Astrocyte (in vitro differentiated cells and primary cell): Measurements from ENCODE around the gene AMER2. TPM values are rescaled to one million over a fixed set of nuclear protein-coding genes. Genes with fewer than 3 reads are reported as not detected.
A peak's percentile ranks its signal among the peaks of the same experiment; 100 is the strongest.

Experiments
- DNase-seq: peaks from one replicate; pipeline ENCODE4 v3.0.0-alpha.2; 2010; ENCODE audit warnings: low read depth
- FAIRE-seq: peaks from 2 replicates; lab custom pipeline; 2011; peaks lifted over from hg19 to GRCh38; lab: Jason Lieb, UNC
- H2AFZ ChIP-seq: 2 replicates; pipeline ENCODE4 v1.6.0; 2012; ENCODE audit warnings: low read depth, low read length, inconsistent platforms
- H3K27ac ChIP-seq: 2 replicates; pipeline ENCODE4 v1.5.1; 2011; ENCODE audit warnings: low read depth, low read length, inconsistent platforms
- H3K27me3 ChIP-seq: 2 replicates; pipeline ENCODE4 v1.6.0; 2011; ENCODE audit warnings: low read length, inconsistent platforms; ENCODE audit not compliant: insufficient read depth
- H3K36me3 ChIP-seq: 2 replicates; pipeline ENCODE4 v1.5.1; 2011; ENCODE audit warnings: low read length, inconsistent platforms; ENCODE audit not compliant: insufficient read depth
- H3K4me1 ChIP-seq: 2 replicates; pipeline ENCODE4 v1.5.1; 2011; ENCODE audit warnings: low read length, inconsistent platforms; ENCODE audit not compliant: insufficient read depth
- H3K4me2 ChIP-seq: 2 replicates; pipeline ENCODE4 v1.6.0; 2012; ENCODE audit warnings: low read length, inconsistent platforms
- H3K4me3 ChIP-seq: 2 replicates; pipeline ENCODE4 v1.5.1; 2011; ENCODE audit warnings: low read depth, mild to moderate bottlenecking, low read length, inconsistent platforms; ENCODE audit not compliant: insufficient read depth
- H3K79me2 ChIP-seq: 2 replicates; pipeline ENCODE4 v1.6.0; 2012; ENCODE audit warnings: mild to moderate bottlenecking, low read length, inconsistent platforms; ENCODE audit not compliant: insufficient read depth
- H3K9ac ChIP-seq: 2 replicates; pipeline ENCODE4 v1.6.0; 2012; ENCODE audit warnings: mild to moderate bottlenecking, low read length, inconsistent platforms
- H3K9me3 ChIP-seq: 2 replicates; pipeline ENCODE4 v1.5.1; 2012; ENCODE audit warnings: low read depth, mild to moderate bottlenecking, low read length, inconsistent platforms; ENCODE audit not compliant: insufficient read depth
- H4K20me1 ChIP-seq: 2 replicates; pipeline ENCODE4 v1.6.0; 2012; ENCODE audit warnings: low read length, inconsistent platforms; ENCODE audit not compliant: insufficient read depth
- H3K27ac Mint-ChIP-seq: one replicate; pipeline ENCODE4 v1.8.0; 2021; ENCODE audit warnings: mild to moderate bottlenecking, mixed read lengths; ENCODE audit not compliant: unreplicated experiment
- H3K27me3 Mint-ChIP-seq: one replicate; pipeline ENCODE4 v1.8.0; 2021; ENCODE audit warnings: low read depth, mixed read lengths; ENCODE audit not compliant: unreplicated experiment
- H3K36me3 Mint-ChIP-seq: one replicate; pipeline ENCODE4 v1.8.0; 2021; ENCODE audit warnings: low read depth, mixed read lengths; ENCODE audit not compliant: unreplicated experiment
- H3K4me1 Mint-ChIP-seq: one replicate; pipeline ENCODE4 v1.8.0; 2021; ENCODE audit warnings: low read depth, mixed read lengths; ENCODE audit not compliant: unreplicated experiment
- H3K4me3 Mint-ChIP-seq: one replicate; pipeline ENCODE4 v1.8.0; 2021; ENCODE audit warnings: mild to moderate bottlenecking, moderate library complexity, mixed read lengths; ENCODE audit not compliant: unreplicated experiment
- H3K9me3 Mint-ChIP-seq: one replicate; pipeline ENCODE4 v1.8.0; 2021; ENCODE audit warnings: mild to moderate bottlenecking, mixed read lengths; ENCODE audit not compliant: unreplicated experiment
- EZH2 ChIP-seq: IDR thresholded peaks from 2 replicates; pipeline ENCODE4 v1.6.1; 2012; ENCODE audit warnings: mild to moderate bottlenecking, low read length, inconsistent platforms; ENCODE audit not compliant: insufficient read depth
- total RNA-seq: library from RNA; stranded (reverse); gene quantifications from 2 replicates; pipeline ENCODE4 v1.2.1, GENCODE V29; 2021
- TF ChIP-seq, protein P1 (sequence below): IDR thresholded peaks from 2 replicates; pipeline ENCODE4 v1.5.1; 2011; ENCODE audit warnings: low read depth, mild to moderate bottlenecking, inconsistent platforms, low read length, moderate library complexity; ENCODE audit not compliant: insufficient read depth

AMER2 gene
- total RNA-seq, 1 donor from 2014 or later = 0.02 TPM

DNA sequence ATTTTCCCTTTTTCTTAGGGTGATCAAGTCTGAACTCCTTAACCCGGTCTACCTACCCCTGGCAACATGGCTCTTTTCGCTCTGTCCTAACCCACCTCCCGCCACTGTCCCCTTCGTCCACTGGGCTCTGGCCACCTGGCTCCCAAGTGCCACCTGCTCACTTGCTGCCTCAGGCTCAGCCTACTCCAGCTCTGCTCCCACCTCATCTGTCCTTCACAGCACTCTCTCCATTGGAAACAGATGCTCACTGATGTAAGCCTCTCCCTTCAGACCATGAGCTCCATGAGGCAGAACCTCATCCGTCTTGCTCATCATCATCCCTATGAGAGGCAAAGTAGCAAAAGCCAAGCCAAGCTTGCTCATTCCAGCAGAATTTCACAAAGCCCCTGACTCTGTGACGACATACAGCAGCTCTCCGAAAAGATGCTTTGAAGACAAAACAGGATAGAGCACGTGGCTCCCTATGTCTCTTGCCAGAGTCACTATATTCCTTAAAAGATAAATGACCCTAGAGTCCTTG is 35.3 kb upstream of the AMER2 start:
- no peak overlapping the region for H3K9ac ChIP-seq
- Mint-ChIP-seq H3K9me3 (no peaks in the 10 kb centered on the region), H3K27ac (no peak overlapping the region), H3K4me3 (no peak overlapping the region), H3K27me3 (peaks cover 30% of the 10 kb centered on the region), H3K4me1 (peaks cover 2% of the 10 kb centered on the region), H3K36me3 (no peaks in the 10 kb centered on the region)
- H3K27me3 ChIP-seq = peaks cover 3% of the 10 kb centered on the region
- no peaks in the 10 kb centered on the region for H3K79me2 ChIP-seq
- TF ChIP-seq, protein P1, sequence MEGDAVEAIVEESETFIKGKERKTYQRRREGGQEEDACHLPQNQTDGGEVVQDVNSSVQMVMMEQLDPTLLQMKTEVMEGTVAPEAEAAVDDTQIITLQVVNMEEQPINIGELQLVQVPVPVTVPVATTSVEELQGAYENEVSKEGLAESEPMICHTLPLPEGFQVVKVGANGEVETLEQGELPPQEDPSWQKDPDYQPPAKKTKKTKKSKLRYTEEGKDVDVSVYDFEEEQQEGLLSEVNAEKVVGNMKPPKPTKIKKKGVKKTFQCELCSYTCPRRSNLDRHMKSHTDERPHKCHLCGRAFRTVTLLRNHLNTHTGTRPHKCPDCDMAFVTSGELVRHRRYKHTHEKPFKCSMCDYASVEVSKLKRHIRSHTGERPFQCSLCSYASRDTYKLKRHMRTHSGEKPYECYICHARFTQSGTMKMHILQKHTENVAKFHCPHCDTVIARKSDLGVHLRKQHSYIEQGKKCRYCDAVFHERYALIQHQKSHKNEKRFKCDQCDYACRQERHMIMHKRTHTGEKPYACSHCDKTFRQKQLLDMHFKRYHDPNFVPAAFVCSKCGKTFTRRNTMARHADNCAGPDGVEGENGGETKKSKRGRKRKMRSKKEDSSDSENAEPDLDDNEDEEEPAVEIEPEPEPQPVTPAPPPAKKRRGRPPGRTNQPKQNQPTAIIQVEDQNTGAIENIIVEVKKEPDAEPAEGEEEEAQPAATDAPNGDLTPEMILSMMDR = no peak
- TF ChIP-seq EZH2 = no peak
- FAIRE-seq = no peak
- no peak overlapping the region for H3K4me3 ChIP-seq
- no peak overlapping the region for H2AFZ ChIP-seq
- H3K27ac ChIP-seq = no peak overlapping the region
- no peaks in the 10 kb centered on the region for H3K4me1 ChIP-seq
- no peaks in the 10 kb centered on the region for H3K9me3 ChIP-seq
- H3K4me2 ChIP-seq = no peak overlapping the region
- DNase-seq = no peak
- H3K36me3 ChIP-seq = no peaks in the 10 kb centered on the region
- H4K20me1 ChIP-seq = no peaks in the 10 kb centered on the region

- DNase-seq (no peak), FAIRE-seq (no peak)
- peaks cover 3% of the 10 kb centered on the region for H3K4me1 ChIP-seq
- no peaks in the 10 kb centered on the region for H3K79me2 ChIP-seq
- TF ChIP-seq, protein P1 = no peak
- H3K27ac Mint-ChIP-seq = no peak overlapping the region
- peaks cover 12% of the 10 kb centered on the region for H3K4me1 Mint-ChIP-seq
- H3K27me3 Mint-ChIP-seq = peaks cover 30% of the 10 kb centered on the region
- no peak overlapping the region for H3K4me3 Mint-ChIP-seq
- no peaks in the 10 kb centered on the region for H3K9me3 ChIP-seq
- no peak overlapping the region for H3K4me2 ChIP-seq
- no peak overlapping the region for H2AFZ ChIP-seq
- no peak overlapping the region for H3K4me3 ChIP-seq
- H3K9ac ChIP-seq = no peak overlapping the region
- no peak overlapping the region for H3K27ac ChIP-seq
- peaks cover 3% of the 10 kb centered on the region for H3K9me3 Mint-ChIP-seq
- peaks cover 3% of the 10 kb centered on the region for H3K27me3 ChIP-seq
- no peaks in the 10 kb centered on the region for H3K36me3 ChIP-seq
- no peaks in the 10 kb centered on the region for H3K36me3 Mint-ChIP-seq
- no peaks in the 10 kb centered on the region for H4K20me1 ChIP-seq
Observed at GRCh38 chr13:25204863-25205262, 32.8 kb upstream of the AMER2 start.

GRCh38 chr13:25203127-25203740 is 31.1 kb upstream of the AMER2 start:
- Histone ChIP-seq H3K4me3 (no peak overlapping the region), H3K79me2 (no peaks in the 10 kb centered on the region), H3K27me3 (peaks cover 3% of the 10 kb centered on the region), H4K20me1 (no peaks in the 10 kb centered on the region), H3K9me3 (no peaks in the 10 kb centered on the region), H3K4me2 (peak overlapping the region; percentile 20), H2AFZ (no peak overlapping the region), H3K27ac (no peak overlapping the region), H3K4me1 (peaks cover 3% of the 10 kb centered on the region), H3K9ac (no peak overlapping the region), H3K36me3 (no peaks in the 10 kb centered on the region)
- TF ChIP-seq, protein P1 = no peak
- TF ChIP-seq EZH2 = no peak
- Mint-ChIP-seq H3K4me3 (no peak overlapping the region), H3K9me3 (peaks cover 3% of the 10 kb centered on the region), H3K36me3 (no peaks in the 10 kb centered on the region), H3K27ac (peak overlapping the region; percentile 58), H3K4me1 (peaks cover 12% of the 10 kb centered on the region), H3K27me3 (peaks cover 30% of the 10 kb centered on the region)
- FAIRE-seq (no peak), DNase-seq (no peak)
